Ovary (tissue), 9 donors: ENCODE results near the gene VAPA. TPM values are rescaled to one million over a fixed set of nuclear protein-coding genes. Genes with fewer than 3 reads are reported as not detected.

ENCODE experiments used
- DNase-seq, 5 donors: peaks; one replicate each; pipeline ENCODE4 v3.0.0-alpha.2; 2019 to 2020
- H3K27ac ChIP-seq, 2 donors: fragments of 200-600 bp; one replicate each; pipeline versions ENCODE4 v1.5.1 to v1.8.0; 2019 to 2022
- H3K27me3 ChIP-seq: fragments of 200-600 bp; one replicate; pipeline ENCODE4 v1.8.0; 2022
- H3K36me3 ChIP-seq: fragments of 200-600 bp; sonication (generic); one replicate; pipeline ENCODE4 v1.5.1; 2019
- H3K4me1 ChIP-seq: one replicate; pipeline ENCODE4 v1.8.1; 2013; ENCODE audit warnings: mild to moderate bottlenecking, moderate library complexity; ENCODE audit not compliant: insufficient read depth
- H3K4me3 ChIP-seq: fragments of 200-600 bp; sonication (generic); one replicate; pipeline ENCODE4 v1.5.1; 2017
- H3K9me3 ChIP-seq, 2 donors: fragments of 200-600 bp in 1 of 2; sonication (generic) in 1 of 2; one replicate each; pipeline versions ENCODE4 v1.5.1 to v1.8.1; 2013 to 2019; ENCODE audit warnings: mild to moderate bottlenecking in 1 of 2, moderate library complexity in 1 of 2
- CTCF ChIP-seq, 3 donors: fragments of 450-650 bp in 2 of 3; fragments of 200-600 bp in 1 of 3; IDR thresholded peaks; one replicate each; pipeline versions ENCODE4 v1.5.1 to v1.8.0; 2016 to 2022; ENCODE audit warnings: antibody characterized with exemption in 3 of 3, mild to moderate bottlenecking in 1 of 3
- EP300 ChIP-seq: sonication (generic); formaldehyde crosslinking; IDR thresholded peaks from one replicate; pipeline ENCODE4 v1.6.1; 2017; ENCODE audit warnings: antibody characterized with exemption
- POLR2A ChIP-seq: fragments of 450-650 bp; IDR thresholded peaks from one replicate; pipeline ENCODE4 v1.6.1; 2017; ENCODE audit warnings: antibody characterized with exemption, mild to moderate bottlenecking, moderate library complexity
- WGBS, 3 donors: extraction: QIAGEN DNeasy Blood & Tissue Kit in 1 of 3; methylation state at CpG; one replicate each; pipeline versions ENCODE4 v1.1.5 to v1.1.7; 2013 to 2017; 5-methylcytosine and 5-hydroxymethylcytosine counted together
- intact Hi-C, 4 donors: fragments of 100-400 bp; cut with DNase I; formaldehyde crosslinking; loops; one replicate each; pipeline versions ENCODE4 v1.11.0 to v1.15.1; 2022 to 2023
- polyA plus RNA-seq, 2 donors: library from polyadenylated mRNA; stranded (reverse); fragments of 200-250 nt in 1 of 2; fragments of 350-450 nt in 1 of 2; fragmentation: Illumina TruSeq in 1 of 2; extraction: RNeasy Lipid Tissue Mini Kit (QIAGEN cat#74804) in 1 of 2; gene quantifications; one replicate each; pipeline ENCODE4 v1.2.3, GENCODE V29; 2013 to 2014
- total RNA-seq, 7 donors: library from RNA; depleted of rRNA in 2 of 7; stranded (reverse); fragments of >200 nt in 2 of 7; fragmentation: NEBNext Ultra II Directional in 3 of 7; extraction: Animal tissue kit (Norgen Biotek cat#: 25700) in 3 of 7; gene quantifications; one replicate each; pipeline versions ENCODE4 v1.1.0 to v1.2.4, GENCODE V29; 2016 to 2023
- donor health status: DM: no; HTN: no; CAD: no; lungs with moderate emphysema.
- donor health status: DM: no; HTN: no; CAD: no.
- donor health status: Bipolar disorder and iron deficiency.
- donor health status: DM: yes; HTN: yes; CAD: no.
- donor health status: DM: no; HTN: no; CAD: no.
- donor health status: DM: yes; HTN: yes; CAD: no.

The VAPA gene
- total and polyA plus RNA-seq, 9 donors, result 164 to 369 (median 254) TPM

- 43 to 51% (median 50%) methylated on average over 4 of the region's 4 CpGs for WGBS, 3 donors
- intact Hi-C loops, result loop anchor here in 1 of 4 donors (10.0 kb wide), 1 partner anchor 220 kb away; the partner anchor contains the start of gene RAB31
- TF ChIP-seq POLR2A (no peak), EP300 (no peak), CTCF (IDR thresholded peaks at IDR 0.05) (no peak)
- no peak overlapping the region for H3K27ac ChIP-seq
- H3K4me3 ChIP-seq, result no peak overlapping the region
- no peak for DNase-seq
- no peaks in the 10 kb centered on the region for H3K9me3 ChIP-seq
- H3K36me3 ChIP-seq, result no peaks in the 10 kb centered on the region
- H3K27me3 ChIP-seq, result no peaks in the 10 kb centered on the region
- H3K4me1 ChIP-seq, result peaks cover 9% of the 10 kb centered on the region
Measured at GRCh38 chr18:9924371-9924943, 10.6 kb downstream of the VAPA start.

GRCh38 chr18:9925369-9925768 lies 11.6 kb downstream of the VAPA start:
- Histone ChIP-seq H3K27ac (no peak overlapping the region), H3K36me3 (no peaks in the 10 kb centered on the region), H3K4me1 (peaks cover 6% of the 10 kb centered on the region), H3K9me3 (no peaks in the 10 kb centered on the region), H3K27me3 (no peaks in the 10 kb centered on the region), H3K4me3 (no peak overlapping the region)
- DNase-seq, result no peak
- no peak for TF ChIP-seq POLR2A
- WGBS, 3 donors, result 30 to 34% (median 33%) methylated on average over 1 of the region's 1 CpG
- intact Hi-C loops, result loop anchor here in 1 of 4 donors (10.0 kb wide), 1 partner anchor 221 kb away; the partner anchor contains the start of gene RAB31

GRCh38 chr18:9925795-9926194 lies 12.0 kb downstream of the VAPA start:
- H3K27me3 ChIP-seq, result no peaks in the 10 kb centered on the region
- no peak for DNase-seq
- H3K9me3 ChIP-seq, result no peaks in the 10 kb centered on the region
- H3K36me3 ChIP-seq, result no peaks in the 10 kb centered on the region
- H3K4me1 ChIP-seq, result peaks cover 5% of the 10 kb centered on the region
- no peak overlapping the region for H3K27ac ChIP-seq
- intact Hi-C loops, result loop anchor here in 1 of 4 donors (10.0 kb wide), 1 partner anchor 221 kb away; the partner anchor contains the start of gene RAB31
- H3K4me3 ChIP-seq, result no peak overlapping the region
- WGBS, 3 donors, result 41 to 60% (median 49%) methylated on average over 4 of the region's 4 CpGs
- no peak for TF ChIP-seq CTCF (IDR thresholded peaks at IDR 0.05)
- TF ChIP-seq POLR2A, result no peak

- intact Hi-C loops, result loop anchor here in 1 of 4 donors (10.0 kb wide), 1 partner anchor 222 kb away; the partner anchor contains the start of gene RAB31
- DNase-seq, result no peak
- H3K27ac ChIP-seq, result no peak overlapping the region
- TF ChIP-seq CTCF (IDR thresholded peaks at IDR 0.05) (no peak), POLR2A (no peak), EP300 (no peak)
- peaks cover 5% of the 10 kb centered on the region for H3K4me1 ChIP-seq
- no peak overlapping the region for H3K4me3 ChIP-seq
- H3K27me3 ChIP-seq, result no peaks in the 10 kb centered on the region
- 86 to 95% (median 91%) methylated on average over 2 of the region's 2 CpGs for whole genome bisulfite sequencing, 3 donors
- H3K9me3 ChIP-seq, result no peaks in the 10 kb centered on the region
- H3K36me3 ChIP-seq, result no peaks in the 10 kb centered on the region
Measured at GRCh38 chr18:9926223-9926894, 12.5 kb downstream of the VAPA start.

- WGBS, 3 donors, result 33 to 69% (median 52%) methylated on average over 1 of the region's 1 CpG
- TF ChIP-seq POLR2A (no peak), EP300 (no peak), CTCF (IDR thresholded peaks at IDR 0.05) (no peak)
- Histone ChIP-seq H3K9me3 (no peaks in the 10 kb centered on the region), H3K4me1 (peaks cover 5% of the 10 kb centered on the region), H3K27me3 (no peaks in the 10 kb centered on the region), H3K27ac (no peak overlapping the region), H3K36me3 (no peaks in the 10 kb centered on the region), H3K4me3 (no peak overlapping the region)
- intact Hi-C loops, result loop anchor here in 1 of 4 donors (10.0 kb wide), 1 partner anchor 222 kb away; the partner anchor contains the start of gene RAB31
- no peak for DNase-seq
Measured at GRCh38 chr18:9926977-9927376, 13.2 kb downstream of the VAPA start.
